ENCODE results near the gene LOC101059915.
"Not testable (repeated sequence)": the region's sequence is repeated elsewhere in the genome, so short reads cannot be mapped to it uniquely, and the experiment has no call there.

Gene LOC101059915

DNA sequence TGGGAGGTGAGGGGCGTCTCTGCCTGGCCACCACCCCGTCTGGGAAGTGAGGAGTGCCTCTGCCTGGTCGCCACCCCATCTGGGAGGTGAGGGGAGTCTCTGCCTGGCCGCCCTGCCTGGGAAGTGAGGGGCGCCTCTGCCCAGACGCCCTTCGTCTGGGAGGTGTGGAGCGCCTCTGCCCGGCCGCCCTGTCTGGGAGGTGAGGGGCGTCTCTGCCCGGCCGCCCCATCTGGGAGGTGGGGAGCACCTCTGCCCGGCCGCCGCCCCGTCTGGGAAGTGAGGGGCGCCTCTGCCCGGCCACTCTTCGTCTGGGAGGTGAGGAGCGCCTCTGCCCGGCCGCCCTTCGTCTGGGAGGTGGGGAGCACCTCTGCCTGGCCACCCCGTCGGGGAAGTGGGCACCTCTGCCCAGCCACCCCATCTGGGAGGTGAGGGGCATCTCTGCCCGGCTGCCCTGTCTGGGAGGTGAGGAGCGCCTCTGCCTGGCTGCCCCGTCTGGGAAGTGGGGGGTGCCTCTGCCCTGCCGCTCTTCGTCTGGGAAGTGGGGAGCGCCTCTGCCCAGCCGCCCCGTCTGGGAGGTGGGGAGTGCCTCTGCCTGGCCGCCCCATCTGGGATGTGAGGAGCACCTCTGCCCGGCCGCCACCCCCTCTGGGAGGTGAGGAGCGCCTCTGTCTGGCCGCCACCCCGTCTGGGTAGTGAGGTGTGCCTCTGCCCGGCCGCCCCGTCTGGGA is 8.9 kb downstream of the LOC101059915 start:
- DNase-seq = not testable (repeated sequence)

DNA sequence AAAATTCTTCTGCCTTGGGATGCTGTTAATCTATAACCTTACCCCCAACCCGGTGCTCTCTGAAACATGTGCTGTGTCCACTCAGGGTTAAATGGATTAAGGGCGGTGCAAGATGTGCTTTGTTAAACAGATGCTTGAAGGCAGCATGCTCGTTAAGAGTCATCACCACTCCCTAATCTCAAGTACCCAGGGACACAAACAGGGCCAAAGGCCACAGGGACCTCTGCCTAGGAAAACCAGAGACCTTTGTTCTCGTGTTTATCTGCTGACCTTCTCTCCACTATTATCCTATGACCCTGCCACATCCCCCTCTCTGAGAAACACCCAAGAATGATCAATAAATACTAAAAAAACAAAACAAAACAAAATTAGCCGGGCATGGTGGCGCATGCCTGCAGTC is 9.8 kb downstream of the LOC101059915 start:
- not testable (repeated sequence) for DNase-seq

DNA sequence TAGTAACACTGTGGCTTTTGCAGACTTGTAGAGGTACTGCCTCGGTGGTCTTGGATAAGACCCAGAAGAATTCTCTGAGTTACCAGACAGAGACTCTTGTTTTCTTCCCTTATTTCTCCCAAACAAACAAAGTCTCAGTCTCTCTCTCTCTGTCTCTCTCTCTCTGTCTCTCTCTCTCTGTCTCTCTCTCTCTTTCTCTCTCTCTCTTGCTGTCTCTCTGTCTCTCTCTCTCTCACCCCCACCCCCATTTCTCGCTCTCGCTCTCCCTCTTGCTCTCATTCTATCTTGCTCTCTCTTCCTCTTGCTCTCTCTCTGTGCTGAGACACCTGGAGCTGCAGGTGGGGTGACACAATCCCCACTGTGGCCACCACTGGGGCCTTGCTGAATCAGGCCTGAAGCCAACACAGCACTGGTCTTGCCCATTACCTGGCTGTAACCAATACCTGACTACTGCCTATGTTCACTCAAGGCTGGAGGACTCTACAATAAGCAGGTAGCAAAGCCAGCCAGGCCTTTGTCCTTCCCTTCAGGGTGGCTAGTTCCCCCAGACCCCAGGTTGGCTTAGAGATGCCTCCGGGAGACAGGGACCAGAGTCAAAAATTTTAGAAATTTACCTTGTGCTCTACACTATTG is 12.3 kb downstream of the LOC101059915 start:
- no peak for DNase-seq

DNA sequence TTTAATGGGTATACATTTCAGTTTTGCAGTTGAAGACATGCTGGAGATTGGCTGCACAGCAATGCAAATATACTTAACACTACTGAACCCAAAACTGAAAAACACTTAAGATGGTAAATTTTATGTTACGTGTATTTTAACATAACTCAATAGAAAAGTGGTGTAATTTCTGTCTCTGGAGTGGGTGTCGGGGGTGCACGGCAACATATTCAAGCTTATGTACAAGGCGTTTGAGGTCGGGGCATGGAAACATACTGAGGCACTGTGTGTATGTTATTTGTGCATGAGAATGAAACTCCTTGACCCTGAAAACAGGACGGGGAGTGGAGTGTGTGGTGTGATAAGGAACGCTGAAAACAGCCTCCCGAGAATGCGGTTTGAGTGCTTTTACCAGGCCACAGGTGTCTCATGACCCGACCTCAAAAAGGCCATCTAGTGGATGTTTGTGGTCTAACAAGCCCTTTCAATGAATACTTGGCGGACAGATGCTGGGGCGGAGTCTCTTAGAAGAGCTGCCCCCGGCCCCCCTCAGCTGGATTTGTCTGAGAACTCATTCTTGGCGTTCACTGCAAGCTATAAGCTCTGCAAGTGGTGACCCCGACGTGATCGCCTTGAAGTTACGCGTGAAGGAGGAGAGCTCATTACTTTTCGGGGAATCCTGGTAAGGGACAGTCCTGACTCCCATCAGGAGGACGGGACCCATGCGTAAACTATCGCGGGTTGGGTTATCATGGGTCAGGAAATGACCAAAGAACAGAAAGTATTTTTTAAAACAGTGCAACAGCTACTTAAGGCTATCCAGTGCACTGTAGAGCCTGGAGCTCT is 29.5 kb downstream of the LOC101059915 start:
- not testable (repeated sequence) for DNase-seq

DNA sequence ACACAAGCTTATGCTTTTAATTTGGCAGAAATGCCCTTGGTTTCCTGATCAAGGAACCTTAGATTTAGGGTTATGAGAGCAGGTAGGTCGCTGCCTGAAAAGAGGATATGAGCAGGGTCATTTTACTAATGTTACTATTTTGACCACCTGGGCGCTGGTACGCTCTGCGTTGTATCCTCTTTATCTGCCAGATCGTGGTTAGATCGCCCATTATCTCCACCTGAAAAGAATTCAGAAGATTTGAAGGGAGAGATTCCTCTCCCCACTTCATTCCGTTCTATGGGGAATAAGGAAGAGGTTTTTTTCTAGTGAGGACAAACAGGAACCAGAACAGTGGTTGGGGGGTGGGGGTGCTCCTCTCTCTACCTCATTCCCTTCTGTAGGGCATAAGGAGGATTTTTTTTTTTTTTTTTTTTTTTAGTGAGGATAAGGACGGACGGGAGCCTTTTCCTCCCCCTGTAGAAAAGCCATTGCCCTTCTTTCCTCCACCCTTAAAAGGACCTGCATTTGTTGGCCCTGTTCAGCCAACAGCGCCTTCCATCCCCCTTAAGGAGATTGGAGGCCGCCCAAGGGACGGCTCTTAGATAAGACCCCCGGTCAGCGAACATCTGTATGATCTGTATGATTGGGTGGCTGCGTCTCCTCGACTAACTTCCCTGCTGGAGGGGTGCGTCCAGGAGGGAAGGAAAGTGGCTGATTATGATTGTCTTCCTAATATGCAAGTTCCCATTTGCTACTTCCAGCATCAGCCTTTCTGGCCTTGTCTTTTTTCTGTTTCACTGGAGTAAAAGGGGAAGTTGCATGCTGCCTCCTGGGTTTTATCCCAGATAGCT is 30.3 kb downstream of the LOC101059915 start:
- DNase-seq = not testable (repeated sequence)

DNA sequence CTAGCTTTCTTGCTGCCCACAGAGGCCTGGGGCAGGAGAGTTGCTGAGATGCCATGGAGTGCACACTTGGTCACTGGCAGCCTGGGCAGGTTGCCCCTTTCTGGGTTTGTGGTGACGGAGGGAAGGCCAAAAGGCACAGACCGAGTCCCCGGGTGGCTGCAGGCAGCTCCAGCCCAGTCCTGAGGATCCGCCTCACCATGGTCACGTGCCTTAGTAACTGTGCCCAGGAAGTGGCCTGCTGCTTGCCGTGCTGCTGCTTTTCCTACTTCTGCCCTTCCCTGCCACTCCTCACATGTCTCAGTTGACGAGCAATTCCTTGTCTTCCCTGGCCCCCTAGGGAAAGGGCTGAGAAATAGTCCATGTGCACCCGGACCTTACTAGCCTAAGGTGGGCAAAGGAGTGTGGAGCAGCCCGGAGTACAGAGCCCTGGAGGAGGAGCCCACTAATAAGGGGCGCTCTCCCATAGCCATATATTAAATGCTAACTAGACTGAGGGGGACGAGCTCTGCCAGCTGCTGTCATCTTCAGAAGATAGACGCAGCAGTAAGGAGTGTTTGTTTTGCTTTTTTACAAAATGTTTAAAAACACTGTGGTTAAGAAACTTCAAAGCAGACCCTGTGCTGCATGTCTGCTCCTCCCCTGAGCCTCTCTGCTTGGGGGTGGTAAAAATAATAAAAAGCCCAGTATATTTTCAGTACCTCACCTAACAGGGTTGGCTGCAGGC is 31.1 kb downstream of the LOC101059915 start:
- not testable (repeated sequence) for DNase-seq

DNA sequence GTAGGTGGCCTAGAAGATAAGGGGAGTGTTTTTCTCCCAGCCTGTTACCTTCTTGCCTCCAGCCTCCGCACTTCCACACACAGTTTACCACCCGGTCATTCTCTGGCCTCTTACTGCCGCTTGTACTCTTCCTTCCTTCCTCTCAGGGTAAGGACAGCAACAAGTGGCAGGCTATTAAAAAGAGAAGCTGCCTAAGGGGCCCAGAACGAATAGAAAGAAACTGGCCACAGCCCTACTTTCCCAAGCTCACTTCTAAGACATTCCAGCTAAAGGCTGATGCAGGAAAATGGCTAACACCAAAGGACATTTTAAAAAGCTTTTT is 31.6 kb downstream of the LOC101059915 start:
- DNase-seq = not testable (repeated sequence)

DNA sequence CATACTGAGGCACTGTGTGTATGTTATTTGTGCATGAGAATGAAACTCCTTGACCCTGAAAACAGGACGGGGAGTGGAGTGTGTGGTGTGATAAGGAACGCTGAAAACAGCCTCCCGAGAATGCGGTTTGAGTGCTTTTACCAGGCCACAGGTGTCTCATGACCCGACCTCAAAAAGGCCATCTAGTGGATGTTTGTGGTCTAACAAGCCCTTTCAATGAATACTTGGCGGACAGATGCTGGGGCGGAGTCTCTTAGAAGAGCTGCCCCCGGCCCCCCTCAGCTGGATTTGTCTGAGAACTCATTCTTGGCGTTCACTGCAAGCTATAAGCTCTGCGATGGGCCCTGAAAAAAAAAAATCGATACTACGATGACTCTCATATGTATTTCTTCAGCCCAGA is 35.5 kb downstream of the LOC101059915 start:
- DNase-seq = not testable (repeated sequence)

DNA sequence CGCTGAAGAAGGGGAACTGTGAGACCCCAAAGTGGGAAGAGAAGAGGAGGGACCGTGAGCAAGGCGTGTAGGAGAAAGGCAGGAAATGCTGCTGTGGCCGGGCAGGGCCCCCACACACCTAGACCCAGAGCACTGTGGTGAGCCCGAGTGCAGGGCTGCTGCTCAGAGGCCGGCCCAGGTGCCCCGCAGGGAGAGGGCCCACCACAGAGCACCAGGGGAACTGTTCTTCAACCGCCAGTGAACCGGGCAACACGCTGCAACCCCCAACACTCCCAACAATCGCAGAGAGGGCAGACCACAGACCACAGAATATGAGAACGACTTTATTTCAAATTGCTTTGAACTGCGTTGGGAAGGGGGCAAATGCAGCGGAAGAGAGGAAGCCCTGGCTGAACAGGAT is 46.7 kb downstream of the LOC101059915 start:
- DNase-seq = not testable (repeated sequence)

DNA sequence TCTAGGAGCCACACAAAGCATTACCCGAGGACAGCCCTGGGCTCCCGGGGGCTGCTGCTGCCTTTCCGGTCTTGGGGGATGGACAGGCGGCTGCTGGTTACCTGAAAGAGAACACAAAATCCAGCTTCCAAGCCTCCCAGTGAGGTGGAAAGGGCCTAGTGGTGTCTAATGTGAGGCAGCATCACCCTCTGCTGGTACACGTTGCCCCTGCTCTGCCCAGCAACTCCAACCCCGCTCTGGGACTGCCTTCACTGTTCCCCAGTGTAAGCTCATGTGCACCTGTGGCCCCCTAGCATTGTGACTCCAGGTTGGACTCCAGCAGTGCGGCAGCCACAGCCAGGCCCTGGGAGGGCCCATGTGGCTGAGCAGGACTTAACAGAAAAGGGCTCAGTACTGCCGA is 48.2 kb downstream of the LOC101059915 start:
- not testable (repeated sequence) for DNase-seq

DNA sequence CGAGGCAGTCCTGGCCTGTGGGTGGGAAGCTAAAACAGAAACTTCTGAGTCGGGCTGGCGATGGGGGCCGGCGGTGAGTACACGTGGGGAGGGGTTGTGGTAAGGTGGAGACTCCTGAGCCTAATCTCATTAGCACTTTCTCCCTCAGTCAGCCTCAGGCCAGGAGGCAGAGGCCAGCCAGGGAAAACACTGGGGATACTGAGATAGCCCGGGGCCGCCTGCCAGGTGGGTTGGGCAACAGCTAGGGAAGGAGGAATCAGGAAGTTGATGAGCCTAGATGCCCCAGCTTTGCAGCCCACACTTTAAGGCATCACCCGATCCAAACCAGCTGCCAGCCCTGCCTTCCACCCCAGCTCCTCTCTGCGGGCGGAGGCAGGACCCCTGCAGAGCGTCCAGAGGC is 49.0 kb downstream of the LOC101059915 start:
- not testable (repeated sequence) for DNase-seq

DNA sequence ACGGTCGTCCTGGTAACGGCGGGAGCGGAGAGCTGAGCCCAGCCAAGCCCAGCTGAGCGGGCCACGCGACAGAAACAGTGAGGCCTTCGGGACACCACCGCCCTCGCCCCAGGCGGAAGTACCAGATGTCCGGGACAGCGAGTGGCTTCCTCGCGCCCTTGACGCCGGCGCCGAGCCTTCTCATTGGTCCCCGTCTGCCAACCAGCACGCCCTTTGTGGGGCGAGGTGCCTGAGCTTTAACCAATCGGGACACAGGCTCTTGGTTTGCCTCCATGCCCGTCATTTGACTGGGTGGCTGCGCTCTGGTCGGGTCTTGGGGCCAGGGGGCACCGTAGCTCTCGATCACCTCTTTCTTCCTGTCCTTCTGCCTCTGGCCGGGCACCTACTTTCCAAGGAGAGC is 50.8 kb downstream of the LOC101059915 start, which contains the start of gene CXorf49:
CXorf49 (minus strand) TSS at position 101 of the 400 bp plus-strand sequence. CDS start 134 bp downstream, outside the sequence.
- DNase-seq = not testable (repeated sequence)

DNA sequence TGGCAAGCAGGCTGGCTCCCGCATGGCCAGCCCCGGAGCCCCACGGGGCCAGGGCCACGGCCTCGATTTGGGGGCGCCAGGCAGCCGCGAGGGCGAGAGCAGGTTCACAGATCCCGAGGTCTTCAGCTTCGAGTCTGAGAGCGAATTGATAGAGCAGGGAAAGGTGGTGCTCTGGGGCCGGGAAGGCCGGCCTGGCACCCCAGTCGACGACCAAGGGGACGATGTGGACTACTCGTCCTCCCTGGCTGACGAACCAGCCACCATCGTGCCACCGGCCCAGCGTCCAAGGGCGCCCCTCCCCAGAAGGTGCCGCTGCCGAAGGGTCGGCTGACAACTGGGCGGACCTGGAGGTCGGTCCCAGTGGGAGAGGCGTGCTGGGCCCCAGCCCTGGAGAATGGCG is 51.8 kb downstream of the LOC101059915 start:
- DNase-seq = not testable (repeated sequence)

DNA sequence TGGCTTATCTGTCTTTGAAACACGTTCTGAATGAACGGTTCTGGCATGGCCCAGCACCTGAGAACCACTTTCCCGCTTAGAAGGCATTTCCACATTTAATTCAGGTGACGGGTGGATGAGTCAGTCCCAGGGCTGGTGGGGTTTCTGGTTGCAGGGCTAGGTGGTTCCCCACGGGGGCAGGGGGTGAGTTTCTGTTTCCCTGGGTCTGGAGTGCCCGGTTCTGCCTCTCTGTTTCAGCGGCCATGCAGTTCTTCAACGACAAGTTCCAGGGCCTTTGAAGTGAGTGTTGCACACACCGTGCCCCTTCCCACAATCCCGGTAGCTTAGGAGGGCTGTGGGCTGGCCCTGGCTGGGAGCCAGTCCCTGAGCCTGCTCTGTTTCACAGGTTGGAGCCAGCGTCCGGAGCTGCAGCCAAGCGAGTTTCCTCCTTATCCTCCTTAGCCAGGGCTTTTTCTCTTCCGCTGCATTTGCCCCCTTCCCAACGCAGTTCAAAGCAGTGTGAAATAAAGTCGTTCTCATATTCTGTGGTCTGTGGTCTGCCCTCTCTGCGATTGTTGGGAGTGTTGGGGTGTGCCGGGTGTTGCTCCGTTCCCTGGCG is 53.0 kb downstream of the LOC101059915 start:
- not testable (repeated sequence) for DNase-seq
